Prostate gland (tissue), 2 donors: ENCODE measurements around the gene APOH.
"Not testable (repeated sequence)": the region's sequence is repeated elsewhere in the genome, so short reads cannot be mapped to it uniquely, and the experiment has no call there.

ENCODE experiments used
- POLR2A ChIP-seq: fragments of 450-650 bp; IDR thresholded peaks from one replicate; pipeline ENCODE4 v1.6.1; 2016; ENCODE audit warnings: antibody characterized with exemption, mild to moderate bottlenecking
- POLR2AphosphoS5 ChIP-seq: sonication (generic); formaldehyde crosslinking; IDR thresholded peaks from one replicate; pipeline ENCODE4 v1.6.1; 2017; ENCODE audit warnings: antibody characterized with exemption
- TF ChIP-seq, protein P1 (sequence below), 4 experiments: fragments of 200-600 bp in 2 of 4; fragments of 450-650 bp in 2 of 4; sonication (generic) in 2 of 4; IDR thresholded peaks; 1 replicate in 3 of 4; 2 replicates in 1 of 4; pipeline ENCODE4 v1.5.1; 2016 to 2019; ENCODE audit warnings: antibody characterized with exemption in 4 of 4, mild to moderate bottlenecking in 2 of 4, moderate library complexity in 2 of 4

DNA sequence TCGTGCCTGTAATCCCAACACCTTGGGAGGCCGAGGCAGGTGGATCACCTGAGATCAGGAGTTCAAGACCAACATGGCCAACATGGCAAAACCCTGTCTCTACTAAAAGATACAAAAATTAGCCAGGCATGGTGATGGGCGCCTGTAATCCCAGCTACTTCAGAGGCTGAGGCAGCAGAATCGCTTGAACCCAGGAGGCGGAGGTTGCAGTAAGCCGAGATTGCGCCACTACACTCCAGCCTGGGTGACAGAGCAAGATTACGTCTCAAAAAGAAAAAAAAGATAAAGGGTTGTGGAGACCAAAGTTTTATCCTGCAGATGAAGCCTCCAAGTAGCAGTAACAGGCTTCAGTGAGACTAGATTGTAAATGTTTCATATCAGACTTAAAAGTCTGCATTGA is 24.2 kb upstream of the APOH start:
- TF ChIP-seq, protein P1, sequence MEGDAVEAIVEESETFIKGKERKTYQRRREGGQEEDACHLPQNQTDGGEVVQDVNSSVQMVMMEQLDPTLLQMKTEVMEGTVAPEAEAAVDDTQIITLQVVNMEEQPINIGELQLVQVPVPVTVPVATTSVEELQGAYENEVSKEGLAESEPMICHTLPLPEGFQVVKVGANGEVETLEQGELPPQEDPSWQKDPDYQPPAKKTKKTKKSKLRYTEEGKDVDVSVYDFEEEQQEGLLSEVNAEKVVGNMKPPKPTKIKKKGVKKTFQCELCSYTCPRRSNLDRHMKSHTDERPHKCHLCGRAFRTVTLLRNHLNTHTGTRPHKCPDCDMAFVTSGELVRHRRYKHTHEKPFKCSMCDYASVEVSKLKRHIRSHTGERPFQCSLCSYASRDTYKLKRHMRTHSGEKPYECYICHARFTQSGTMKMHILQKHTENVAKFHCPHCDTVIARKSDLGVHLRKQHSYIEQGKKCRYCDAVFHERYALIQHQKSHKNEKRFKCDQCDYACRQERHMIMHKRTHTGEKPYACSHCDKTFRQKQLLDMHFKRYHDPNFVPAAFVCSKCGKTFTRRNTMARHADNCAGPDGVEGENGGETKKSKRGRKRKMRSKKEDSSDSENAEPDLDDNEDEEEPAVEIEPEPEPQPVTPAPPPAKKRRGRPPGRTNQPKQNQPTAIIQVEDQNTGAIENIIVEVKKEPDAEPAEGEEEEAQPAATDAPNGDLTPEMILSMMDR (IDR thresholded peaks at IDR 0.05), result not testable (repeated sequence)
- TF ChIP-seq POLR2A, POLR2AphosphoS5: not testable (repeated sequence)
